ENCODE data around the gene STEEP1.
"Not testable (repeated sequence)": the region's sequence is repeated elsewhere in the genome, so short reads cannot be mapped to it uniquely, and the experiment has no call there.

The STEEP1 gene

GRCh38 chrX:119529345-119530276 lies 35.6 kb downstream of the STEEP1 start:
- no peak for DNase-seq (ENCODE audit: low spot score)

- DNase-seq (ENCODE audit: low spot score) = no peak
Measured at GRCh38 chrX:119523664-119524184, 41.5 kb downstream of the STEEP1 start.

- no peak for DNase-seq (ENCODE audit: low spot score)
Measured at GRCh38 chrX:119521246-119521645, 44.0 kb downstream of the STEEP1 start.

GRCh38 chrX:119518371-119518770 lies 46.8 kb downstream of the STEEP1 start:
- no peak for DNase-seq (ENCODE audit: low spot score)

GRCh38 chrX:119516157-119516702 lies 49.0 kb downstream of the STEEP1 start:
- DNase-seq (ENCODE audit: low spot score) = peak; percentile 60

- DNase-seq (ENCODE audit: low spot score) = peak; percentile 65
Measured at GRCh38 chrX:119512146-119512800, 52.9 kb downstream of the STEEP1 start.

- peak; percentile 37 for DNase-seq (ENCODE audit: low spot score)
Measured at GRCh38 chrX:119507206-119507605, 58.0 kb downstream of the STEEP1 start.

GRCh38 chrX:119505945-119506344 lies 59.3 kb downstream of the STEEP1 start:
- no peak for DNase-seq (ENCODE audit: low spot score)

GRCh38 chrX:119505145-119505544 lies 60.1 kb downstream of the STEEP1 start:
- DNase-seq (ENCODE audit: low spot score) = not testable (repeated sequence)

GRCh38 chrX:119503484-119503861 lies 61.7 kb downstream of the STEEP1 start:
- peak; percentile 57 for DNase-seq (ENCODE audit: low spot score)

- peak; percentile 26 for DNase-seq (ENCODE audit: low spot score)
Measured at GRCh38 chrX:119502727-119503483, 62.3 kb downstream of the STEEP1 start.

GRCh38 chrX:119501511-119502148 lies 63.6 kb downstream of the STEEP1 start:
- no peak for DNase-seq (ENCODE audit: low spot score)

GRCh38 chrX:119500061-119500800 lies 65.0 kb downstream of the STEEP1 start:
- DNase-seq (ENCODE audit: low spot score) = no peak

- DNase-seq (ENCODE audit: low spot score) = no peak
Measured at GRCh38 chrX:119497185-119497584, 68.0 kb downstream of the STEEP1 start.

- DNase-seq (ENCODE audit: low spot score) = no peak
Measured at GRCh38 chrX:119495734-119496726, 69.2 kb downstream of the STEEP1 start.

GRCh38 chrX:119493851-119494495 lies 71.2 kb downstream of the STEEP1 start:
- not testable (repeated sequence) for DNase-seq (ENCODE audit: low spot score)

GRCh38 chrX:119492463-119492862 lies 72.7 kb downstream of the STEEP1 start:
- no peak for DNase-seq (ENCODE audit: low spot score)

GRCh38 chrX:119489212-119490074 lies 75.8 kb downstream of the STEEP1 start:
- DNase-seq (ENCODE audit: low spot score) = no peak
